DOHH2 (cell line): Measurements from ENCODE around the gene SIGMAR1.

Experiments used
- H3F3A ChIP-seq: fragments of 200-600 bp; sonication (generic), shearing (Covaris generic); 2 replicates; pipeline ENCODE4 v1.6.0; 2016; ENCODE audit warnings: antibody characterized with exemption, mild to moderate bottlenecking; ENCODE audit not compliant: control insufficient read depth, insufficient read depth
- H3K27ac ChIP-seq: fragments of 200-600 bp; sonication (generic); 2 replicates; pipeline ENCODE4 v1.5.1; 2014; ENCODE audit warnings: low read depth, mild to moderate bottlenecking, low read length, moderate library complexity
- H3K27me3 ChIP-seq: fragments of 200-600 bp; sonication (generic); 2 replicates; pipeline ENCODE4 v1.6.1; 2014; ENCODE audit warnings: mild to moderate bottlenecking, low read length, mixed read lengths; ENCODE audit not compliant: control insufficient read depth
- H3K36me3 ChIP-seq: fragments of 200-600 bp; sonication (generic); 2 replicates; pipeline ENCODE4 v1.6.1; 2014; ENCODE audit warnings: mild to moderate bottlenecking, low read length, moderate library complexity, mixed read lengths; ENCODE audit not compliant: control insufficient read depth
- H3K4me1 ChIP-seq: fragments of 200-600 bp; sonication (generic); 2 replicates; pipeline ENCODE4 v1.6.1; 2014; ENCODE audit warnings: mild to moderate bottlenecking, low read length, mixed read lengths; ENCODE audit not compliant: control insufficient read depth
- H3K4me2 ChIP-seq: fragments of 200-600 bp; sonication (generic); 2 replicates; pipeline ENCODE4 v1.6.0; 2014; ENCODE audit warnings: mild to moderate bottlenecking, low read length, moderate library complexity
- H3K4me3 ChIP-seq: fragments of 200-600 bp; sonication (generic); 2 replicates; pipeline ENCODE4 v1.5.1; 2014; ENCODE audit warnings: mild to moderate bottlenecking, low read length, mixed read lengths
- H3K79me2 ChIP-seq: fragments of 200-600 bp; sonication (generic); 2 replicates; pipeline ENCODE4 v1.6.1; 2014; ENCODE audit warnings: mild to moderate bottlenecking, low read length, mixed read lengths; ENCODE audit not compliant: control insufficient read depth
- H3K9me2 ChIP-seq: fragments of 200-600 bp; sonication (generic); replicated peaks from 2 replicates; pipeline ENCODE4 v1.6.1; 2014; ENCODE audit warnings: mild to moderate bottlenecking, low read length, mixed read lengths; ENCODE audit not compliant: control insufficient read depth
- H3K9me3 ChIP-seq: fragments of 200-600 bp; sonication (generic); 2 replicates; pipeline ENCODE4 v1.6.1; 2014; ENCODE audit warnings: antibody characterized with exemption, low read length, mixed read lengths; ENCODE audit not compliant: control insufficient read depth, insufficient read depth
- H4K20me1 ChIP-seq: fragments of 200-600 bp; sonication (generic); 2 replicates; pipeline ENCODE4 v1.6.0; 2014; ENCODE audit warnings: low read depth, mild to moderate bottlenecking, antibody characterized with exemption, low read length, moderate library complexity; ENCODE audit not compliant: control insufficient read depth, insufficient read depth
- EZH2phosphoT487 ChIP-seq: fragments of 200-600 bp; sonication (generic); IDR thresholded peaks from 2 replicates; pipeline ENCODE4 v1.6.1; 2017; ENCODE audit warnings: borderline replicate concordance, mild to moderate bottlenecking, antibody characterized with exemption, low read length, moderate library complexity, mixed read lengths
- TF ChIP-seq, protein P1 (sequence below): fragments of 200-600 bp; sonication (generic); IDR thresholded peaks from one replicate; pipeline ENCODE4 v1.5.1; 2014; ENCODE audit warnings: antibody characterized with exemption, mild to moderate bottlenecking, low read depth, low read length; ENCODE audit not compliant: poor library complexity, severe bottlenecking

The SIGMAR1 gene

GRCh38 chr9:34634551-34635248 lies 2.9 kb downstream of the SIGMAR1 start:
- Histone ChIP-seq H3K36me3 (peaks cover 15% of the 10 kb centered on the region; the same call in 1 of the 2 replicates), H3K27me3 (peaks cover 9% of the 10 kb centered on the region), H4K20me1 (no peaks in the 10 kb centered on the region), H3F3A (peaks cover 3% of the 10 kb centered on the region; the same call in 1 of the 2 replicates), H3K4me2 (no peak overlapping the region), H3K79me2 (peaks cover 22% of the 10 kb centered on the region), H3K9me2 (no peaks in the 10 kb centered on the region), H3K4me1 (peaks cover 23% of the 10 kb centered on the region), H3K9me3 (no peaks in the 10 kb centered on the region), H3K4me3 (no peak overlapping the region), H3K27ac (no peak overlapping the region)
- no peak for TF ChIP-seq EZH2phosphoT487
- TF ChIP-seq, protein P1, sequence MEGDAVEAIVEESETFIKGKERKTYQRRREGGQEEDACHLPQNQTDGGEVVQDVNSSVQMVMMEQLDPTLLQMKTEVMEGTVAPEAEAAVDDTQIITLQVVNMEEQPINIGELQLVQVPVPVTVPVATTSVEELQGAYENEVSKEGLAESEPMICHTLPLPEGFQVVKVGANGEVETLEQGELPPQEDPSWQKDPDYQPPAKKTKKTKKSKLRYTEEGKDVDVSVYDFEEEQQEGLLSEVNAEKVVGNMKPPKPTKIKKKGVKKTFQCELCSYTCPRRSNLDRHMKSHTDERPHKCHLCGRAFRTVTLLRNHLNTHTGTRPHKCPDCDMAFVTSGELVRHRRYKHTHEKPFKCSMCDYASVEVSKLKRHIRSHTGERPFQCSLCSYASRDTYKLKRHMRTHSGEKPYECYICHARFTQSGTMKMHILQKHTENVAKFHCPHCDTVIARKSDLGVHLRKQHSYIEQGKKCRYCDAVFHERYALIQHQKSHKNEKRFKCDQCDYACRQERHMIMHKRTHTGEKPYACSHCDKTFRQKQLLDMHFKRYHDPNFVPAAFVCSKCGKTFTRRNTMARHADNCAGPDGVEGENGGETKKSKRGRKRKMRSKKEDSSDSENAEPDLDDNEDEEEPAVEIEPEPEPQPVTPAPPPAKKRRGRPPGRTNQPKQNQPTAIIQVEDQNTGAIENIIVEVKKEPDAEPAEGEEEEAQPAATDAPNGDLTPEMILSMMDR, result no peak

GRCh38 chr9:34633851-34634550 lies 3.6 kb downstream of the SIGMAR1 start:
- Histone ChIP-seq H3K4me2 (no peak overlapping the region), H3K27me3 (peaks cover 16% of the 10 kb centered on the region), H3K9me3 (no peaks in the 10 kb centered on the region), H3K4me3 (no peak overlapping the region), H3K36me3 (peaks cover 15% of the 10 kb centered on the region; the same call in 1 of the 2 replicates), H3K79me2 (peaks cover 22% of the 10 kb centered on the region), H3F3A (peaks cover 3% of the 10 kb centered on the region; the same call in 1 of the 2 replicates), H3K9me2 (no peaks in the 10 kb centered on the region), H4K20me1 (no peaks in the 10 kb centered on the region), H3K4me1 (peaks cover 27% of the 10 kb centered on the region), H3K27ac (no peak overlapping the region)
- no peak for TF ChIP-seq EZH2phosphoT487
- TF ChIP-seq, protein P1, result peak; percentile 97

GRCh38 chr9:34633166-34633565 lies 4.4 kb downstream of the SIGMAR1 start:
- peaks cover 15% of the 10 kb centered on the region; the same call in 1 of the 2 replicates for H3K36me3 ChIP-seq
- no peaks in the 10 kb centered on the region for H3K9me2 ChIP-seq
- H3K4me2 ChIP-seq, result no peak overlapping the region
- H4K20me1 ChIP-seq, result no peaks in the 10 kb centered on the region
- H3F3A ChIP-seq, result peaks cover 3% of the 10 kb centered on the region; the same call in 1 of the 2 replicates
- H3K27ac ChIP-seq, result no peak overlapping the region
- peaks cover 22% of the 10 kb centered on the region for H3K79me2 ChIP-seq
- H3K4me3 ChIP-seq, result no peak overlapping the region
- H3K27me3 ChIP-seq, result peaks cover 24% of the 10 kb centered on the region
- TF ChIP-seq, protein P1, result no peak
- no peak for TF ChIP-seq EZH2phosphoT487
- no peaks in the 10 kb centered on the region for H3K9me3 ChIP-seq
- H3K4me1 ChIP-seq, result peaks cover 26% of the 10 kb centered on the region
